Lung (tissue), 12 donors: ENCODE data around the gene VIPR1. TPM values are rescaled to one million over a fixed set of nuclear protein-coding genes. Genes with fewer than 3 reads are reported as not detected.

Experiments used
- ATAC-seq: fragments of 200-7000 bp; cut with Tn5 transposase; one replicate; pipeline ENCODE4 v1.9.1; 2020; ENCODE audit warnings: moderate number of reproducible peaks; ENCODE audit not compliant: insufficient read depth, low FRiP score
- DNase-seq, 3 donors: peaks; one replicate each; pipeline ENCODE4 v3.0.0-alpha.2; 2013 to 2017
- H3K27ac ChIP-seq, 2 donors: one replicate each; pipeline ENCODE4 v1.5.1; 2013; ENCODE audit warnings: mild to moderate bottlenecking in 2 of 2, moderate library complexity in 2 of 2, control low read depth in 1 of 2, inconsistent platforms in 1 of 2, low read depth in 1 of 2, low read length in 1 of 2
- H3K27me3 ChIP-seq, 3 donors: one replicate each; pipeline ENCODE4 v1.5.1; 2013; ENCODE audit warnings: low read length in 2 of 3; ENCODE audit not compliant: control insufficient read depth in 3 of 3, insufficient read depth in 3 of 3
- H3K36me3 ChIP-seq, 4 donors: one replicate each; pipeline ENCODE4 v1.5.1; 2013; ENCODE audit warnings: low read length in 4 of 4, mild to moderate bottlenecking in 1 of 4, moderate library complexity in 1 of 4; ENCODE audit not compliant: control insufficient read depth in 4 of 4, insufficient read depth in 4 of 4
- H3K4me1 ChIP-seq, 5 donors: one replicate each; pipeline ENCODE4 v1.5.1; 2013; ENCODE audit warnings: low read length in 5 of 5, mild to moderate bottlenecking in 2 of 5, moderate library complexity in 1 of 5; ENCODE audit not compliant: control insufficient read depth in 5 of 5, insufficient read depth in 5 of 5
- H3K4me3 ChIP-seq: one replicate; pipeline ENCODE4 v1.5.1; 2013; ENCODE audit warnings: mild to moderate bottlenecking, control low read depth, moderate library complexity
- H3K9ac ChIP-seq, 2 donors: one replicate each; pipeline ENCODE4 v1.5.1; 2013; ENCODE audit warnings: low read length in 2 of 2, control low read depth in 1 of 2; ENCODE audit not compliant: insufficient read depth in 1 of 2
- H3K9me3 ChIP-seq, 4 donors: one replicate each; pipeline ENCODE4 v1.5.1; 2013; ENCODE audit warnings: low read length in 3 of 4, mild to moderate bottlenecking in 1 of 4, moderate library complexity in 1 of 4; ENCODE audit not compliant: control insufficient read depth in 4 of 4, insufficient read depth in 3 of 4
- WGBS, 2 donors: extraction: QIAGEN DNeasy Blood & Tissue Kit; methylation state at CpG; one replicate each; pipeline ENCODE4 v1.1.7; 2013; 5-methylcytosine and 5-hydroxymethylcytosine counted together
- polyA plus RNA-seq, 2 donors: library from polyadenylated mRNA; stranded (reverse); fragments of 200-250 nt; gene quantifications; one replicate each; pipeline ENCODE4 v1.2.1, GENCODE V29; 2013
- total RNA-seq, 2 donors: library from RNA; depleted of rRNA in 1 of 2; stranded (reverse); fragments of >200 nt in 1 of 2; gene quantifications; one replicate each; pipeline ENCODE4 v1.2.1, GENCODE V29; 2014 to 2021
- TF ChIP-seq, protein P1 (sequence below): IDR thresholded peaks from 2 replicates; pipeline ENCODE4 v1.5.1; 2012; ENCODE audit warnings: mild to moderate bottlenecking; ENCODE audit errors: control extremely low read depth, extremely low read depth
- donor health status: control.
- donor health status: control.
- donor health status: Bipolar disorder and iron deficiency.
- donor health status: healthy.
- donor health status: DM: yes; HTN: yes; CAD: no.

The VIPR1 gene
- total and polyA plus RNA-seq, 4 donors = 24.8 to 89.8 (median 65.0) TPM

- 86 to 89% methylated on average over 10 of the region's 10 CpGs for WGBS, 2 donors
- DNase-seq = peak in 1 of 3 donors; percentile 4
- peaks cover 0 to 25% (median 4%) of the 10 kb centered on the region in 5 donors for H3K4me1 ChIP-seq
Observed at GRCh38 chr3:42489116-42489936, 13.1 kb upstream of the VIPR1 start.

GRCh38 chr3:42489937-42490227, 12.6 kb upstream of the VIPR1 start:
- no peak overlapping the region for H3K4me3 ChIP-seq
- TF ChIP-seq, protein P1, sequence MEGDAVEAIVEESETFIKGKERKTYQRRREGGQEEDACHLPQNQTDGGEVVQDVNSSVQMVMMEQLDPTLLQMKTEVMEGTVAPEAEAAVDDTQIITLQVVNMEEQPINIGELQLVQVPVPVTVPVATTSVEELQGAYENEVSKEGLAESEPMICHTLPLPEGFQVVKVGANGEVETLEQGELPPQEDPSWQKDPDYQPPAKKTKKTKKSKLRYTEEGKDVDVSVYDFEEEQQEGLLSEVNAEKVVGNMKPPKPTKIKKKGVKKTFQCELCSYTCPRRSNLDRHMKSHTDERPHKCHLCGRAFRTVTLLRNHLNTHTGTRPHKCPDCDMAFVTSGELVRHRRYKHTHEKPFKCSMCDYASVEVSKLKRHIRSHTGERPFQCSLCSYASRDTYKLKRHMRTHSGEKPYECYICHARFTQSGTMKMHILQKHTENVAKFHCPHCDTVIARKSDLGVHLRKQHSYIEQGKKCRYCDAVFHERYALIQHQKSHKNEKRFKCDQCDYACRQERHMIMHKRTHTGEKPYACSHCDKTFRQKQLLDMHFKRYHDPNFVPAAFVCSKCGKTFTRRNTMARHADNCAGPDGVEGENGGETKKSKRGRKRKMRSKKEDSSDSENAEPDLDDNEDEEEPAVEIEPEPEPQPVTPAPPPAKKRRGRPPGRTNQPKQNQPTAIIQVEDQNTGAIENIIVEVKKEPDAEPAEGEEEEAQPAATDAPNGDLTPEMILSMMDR = no peak
- H3K36me3 ChIP-seq = no peaks in the 10 kb centered on the region
- ATAC-seq = no peak
- WGBS, 2 donors = 84% methylated on average over 3 of the region's 3 CpGs
- H3K27me3 ChIP-seq = no peaks in the 10 kb centered on the region
- H3K4me1 ChIP-seq = peaks cover 0 to 25% (median 4%) of the 10 kb centered on the region in 5 donors
- peak overlapping the region; percentile 26 to 91 for H3K27ac ChIP-seq
- H3K9me3 ChIP-seq = peaks cover 0 to 3% (median 0%) of the 10 kb centered on the region in 4 donors
- DNase-seq = peak in 1 of 3 donors; percentile 0
- H3K9ac ChIP-seq = no peak overlapping the region

More at GRCh38 chr3:42489116-42489936, 13.1 kb upstream of the VIPR1 start:
- H3K36me3 ChIP-seq = no peaks in the 10 kb centered on the region
- H3K27ac ChIP-seq = peak overlapping the region in 1 of 2 donors; percentile 91
- H3K9me3 ChIP-seq = peaks cover 0 to 3% (median 0%) of the 10 kb centered on the region in 4 donors
- no peak overlapping the region for H3K9ac ChIP-seq
- no peak overlapping the region for H3K4me3 ChIP-seq
- TF ChIP-seq, protein P1 = no peak
- H3K27me3 ChIP-seq = no peaks in the 10 kb centered on the region
- ATAC-seq = no peak

GRCh38 chr3:42490243-42490642, 12.2 kb upstream of the VIPR1 start:
- Histone ChIP-seq H3K4me3 (no peak overlapping the region), H3K4me1 (peaks cover 0 to 25% (median 4%) of the 10 kb centered on the region in 5 donors), H3K9ac (no peak overlapping the region), H3K27ac (peak overlapping the region; percentile 26 to 91), H3K27me3 (no peaks in the 10 kb centered on the region), H3K36me3 (no peaks in the 10 kb centered on the region), H3K9me3 (peaks cover 0 to 3% (median 0%) of the 10 kb centered on the region in 4 donors)
- 37 to 57% methylated on average over 5 of the region's 5 CpGs for WGBS, 2 donors
- TF ChIP-seq, protein P1 = no peak
- DNase-seq = peak; percentile 37 to 80 (median 58)
- peak; percentile 90 for ATAC-seq
